Activated CD8-positive, alpha-beta T cell treated with anti-CD3 and anti-CD28 coated beads for 36 hours (primary cell): ENCODE data around the gene TCFL5. TPM values are rescaled to one million over a fixed set of nuclear protein-coding genes. Genes with fewer than 3 reads are reported as not detected.

Source experiments
- ATAC-seq: fragments of 200-7000 bp; cut with Tn5 transposase; one replicate; pipeline ENCODE4 v1.10.0; 2021; ENCODE audit warnings: mild to moderate bottlenecking, moderate library complexity
- CTCF ChIA-PET: fragments of 350-600 bp; sonication (Branson Sonifier 250); formaldehyde crosslinking; loops from one replicate; lab custom pipeline; 2021; ENCODE audit warnings: antibody characterized with exemption; lab: Charles Lee
- POLR2A ChIA-PET: fragments of 350-600 bp; sonication (Branson Sonifier 250); formaldehyde crosslinking; loops from one replicate; lab custom pipeline; 2021; ENCODE audit warnings: antibody characterized with exemption; lab: Charles Lee
- DNase-seq: peaks from one replicate; pipeline ENCODE4 v3.0.0-alpha.2; 2020
- H3K27ac Mint-ChIP-seq: one replicate; pipeline ENCODE4 v1.8.0; 2021; ENCODE audit warnings: mild to moderate bottlenecking, mixed read lengths
- H3K27me3 Mint-ChIP-seq: one replicate; pipeline ENCODE4 v1.8.0; 2021; ENCODE audit warnings: mixed read lengths
- H3K36me3 Mint-ChIP-seq: one replicate; pipeline ENCODE4 v1.8.0; 2021; ENCODE audit warnings: low read depth, mixed read lengths
- H3K4me1 Mint-ChIP-seq: one replicate; pipeline ENCODE4 v1.8.0; 2021; ENCODE audit warnings: low read depth, mixed read lengths
- H3K4me3 Mint-ChIP-seq: one replicate; pipeline ENCODE4 v1.8.0; 2021; ENCODE audit warnings: mild to moderate bottlenecking, moderate library complexity, mixed read lengths
- H3K9me3 Mint-ChIP-seq: one replicate; pipeline ENCODE4 v1.8.0; 2021; ENCODE audit warnings: mixed read lengths
- CTCF ChIP-seq: fragments of 200-600 bp; IDR thresholded peaks from one replicate; pipeline ENCODE4 v1.8.0; 2022; ENCODE audit warnings: antibody characterized with exemption, mild to moderate bottlenecking
- intact Hi-C: fragments of 100-400 bp; cut with micrococcal nuclease; formaldehyde crosslinking; loops from one replicate; pipeline ENCODE4 v1.10.0; 2022
- total RNA-seq, 2 experiments: library from RNA; stranded (reverse); gene quantifications; one replicate each; pipeline ENCODE4 v1.2.3, GENCODE V29; 2021

The TCFL5 gene
- total RNA-seq, 2 experiments from 2014 or later: 7.5 to 7.6 TPM

GRCh38 chr20:62825986-62826645 is 35.5 kb downstream of the TCFL5 start:
- Mint-ChIP-seq H3K9me3 (no peaks in the 10 kb centered on the region), H3K36me3 (no peaks in the 10 kb centered on the region), H3K27ac (no peak overlapping the region), H3K4me3 (no peak overlapping the region), H3K4me1 (no peaks in the 10 kb centered on the region), H3K27me3 (no peaks in the 10 kb centered on the region)
- ChIA-PET CTCF (interaction anchor here (1.9 kb wide), 1 partner anchor 18 kb away, joined by 5 read pairs; no protein-coding TSS in a partner anchor), POLR2A (no interaction called here)
- ATAC-seq (no peak), DNase-seq (no peak)
- TF ChIP-seq CTCF: no peak
- intact Hi-C loops: no loop called here

- ATAC-seq (no peak), DNase-seq (no peak)
- CTCF ChIA-PET: interaction anchor here (1.9 kb wide), 1 partner anchor 17 kb away, joined by 5 read pairs; no protein-coding TSS in a partner anchor
- no peak overlapping the region for H3K4me3 Mint-ChIP-seq
- POLR2A ChIA-PET: no interaction called here
- no peaks in the 10 kb centered on the region for H3K9me3 Mint-ChIP-seq
- intact Hi-C loops: no loop called here
- no peaks in the 10 kb centered on the region for H3K36me3 Mint-ChIP-seq
- H3K27me3 Mint-ChIP-seq: no peaks in the 10 kb centered on the region
- TF ChIP-seq CTCF: no peak
- H3K4me1 Mint-ChIP-seq: no peaks in the 10 kb centered on the region
- no peak overlapping the region for H3K27ac Mint-ChIP-seq
These were observed 36.2 kb downstream of the TCFL5 start for GRCh38 chr20:62825333-62825985.

GRCh38 chr20:62824476-62825332 is 36.9 kb downstream of the TCFL5 start:
- intact Hi-C loops: no loop called here
- Mint-ChIP-seq H3K36me3 (no peaks in the 10 kb centered on the region), H3K4me3 (no peak overlapping the region), H3K27ac (no peak overlapping the region), H3K4me1 (no peaks in the 10 kb centered on the region), H3K9me3 (no peaks in the 10 kb centered on the region), H3K27me3 (no peaks in the 10 kb centered on the region)
- peak; percentile 38 for ATAC-seq
- ChIA-PET POLR2A (no interaction called here), CTCF (interaction anchor here (1.9 kb wide), 1 partner anchor 17 kb away, joined by 5 read pairs; no protein-coding TSS in a partner anchor)
- no peak for TF ChIP-seq CTCF
- DNase-seq: no peak

- H3K4me1 Mint-ChIP-seq: no peaks in the 10 kb centered on the region
- no peak for DNase-seq
- no peaks in the 10 kb centered on the region for H3K36me3 Mint-ChIP-seq
- intact Hi-C loops: no loop called here
- H3K4me3 Mint-ChIP-seq: no peak overlapping the region
- CTCF ChIA-PET: interaction anchor here (1.0 to 2.0 kb wide), 6 partner anchors 12 to 131 kb away, joined by 3 to 12 read pairs (median 4); no protein-coding TSS in a partner anchor
- TF ChIP-seq CTCF: no peak
- ATAC-seq: no peak
- no peak overlapping the region for H3K27ac Mint-ChIP-seq
- POLR2A ChIA-PET: no interaction called here
- no peaks in the 10 kb centered on the region for H3K27me3 Mint-ChIP-seq
- H3K9me3 Mint-ChIP-seq: no peaks in the 10 kb centered on the region
These were observed 37.7 kb downstream of the TCFL5 start for GRCh38 chr20:62823688-62824475.
